Measurements from ENCODE around the gene PPEF1.
"Not testable (repeated sequence)": the region's sequence is repeated elsewhere in the genome, so short reads cannot be mapped to it uniquely, and the experiment has no call there.

Gene PPEF1

DNA sequence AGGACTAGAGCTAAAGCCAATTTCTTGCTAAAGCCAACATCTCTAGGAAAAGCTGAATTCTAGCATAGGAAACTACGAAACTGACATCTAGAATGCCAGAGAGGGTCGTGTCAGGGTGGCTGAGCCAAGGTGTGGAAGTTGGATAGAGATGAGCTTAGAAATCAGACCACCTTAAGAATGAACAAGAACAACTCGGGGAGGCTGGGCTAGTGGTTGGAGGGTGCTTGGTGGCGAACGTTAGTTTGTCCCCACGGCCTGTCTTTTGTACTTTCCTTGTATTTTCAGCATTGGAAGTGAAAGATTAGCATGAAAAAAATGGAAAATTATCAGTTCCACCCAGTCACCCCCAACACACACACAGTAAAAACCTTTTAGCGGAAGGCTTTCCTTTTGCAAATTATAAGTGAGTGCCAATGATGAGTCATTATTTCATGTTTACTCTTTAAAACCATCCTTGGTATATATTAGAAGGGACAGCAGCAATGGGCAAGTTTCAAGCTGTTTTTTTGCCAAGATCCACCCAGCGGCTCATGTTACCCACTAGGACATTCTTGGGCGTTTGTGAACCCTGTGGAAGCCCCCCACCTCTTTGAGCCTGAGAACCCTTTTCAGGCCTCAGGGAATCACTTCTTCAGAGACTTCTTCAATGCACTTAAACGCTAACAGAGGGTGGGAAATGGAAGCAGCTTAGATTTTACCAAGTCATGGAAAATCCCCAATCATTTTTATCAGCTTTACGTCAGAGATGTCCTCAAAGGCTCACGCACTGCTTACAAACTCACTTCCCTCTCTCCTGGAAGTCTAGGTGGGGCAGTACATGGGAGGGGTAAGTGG, 4.9 kb upstream of the PPEF1 start:
- peak; percentile 4 for DNase-seq (ENCODE audit: low spot score)

- no peak for DNase-seq (ENCODE audit: low spot score)
These were observed 2.4 kb downstream of the PPEF1 start for GRCh38 chrX:18709833-18710232.

DNA sequence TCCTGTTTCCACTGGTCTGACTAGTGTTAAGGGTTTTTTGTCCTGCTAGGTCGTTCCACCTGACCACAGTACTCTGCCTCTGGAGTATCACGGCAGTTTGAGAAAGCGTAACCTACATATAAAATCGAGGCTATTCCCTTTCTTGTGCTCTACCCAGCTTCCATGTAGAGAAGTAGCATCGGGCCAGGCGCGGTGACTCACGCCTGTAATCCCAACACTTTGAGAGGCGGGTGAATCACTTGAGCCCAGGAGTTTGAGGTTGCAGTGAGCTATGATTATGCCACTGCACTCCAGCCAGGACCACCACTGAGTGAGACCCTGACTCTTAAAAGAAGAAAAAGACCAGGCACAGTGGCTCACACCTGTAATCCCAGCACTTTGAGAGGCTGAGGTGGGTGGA, 7.5 kb downstream of the PPEF1 start:
- no peak for DNase-seq (ENCODE audit: low spot score)

GRCh38 chrX:18719852-18720251, 12.4 kb downstream of the PPEF1 start:
- DNase-seq (ENCODE audit: low spot score), result no peak

DNA sequence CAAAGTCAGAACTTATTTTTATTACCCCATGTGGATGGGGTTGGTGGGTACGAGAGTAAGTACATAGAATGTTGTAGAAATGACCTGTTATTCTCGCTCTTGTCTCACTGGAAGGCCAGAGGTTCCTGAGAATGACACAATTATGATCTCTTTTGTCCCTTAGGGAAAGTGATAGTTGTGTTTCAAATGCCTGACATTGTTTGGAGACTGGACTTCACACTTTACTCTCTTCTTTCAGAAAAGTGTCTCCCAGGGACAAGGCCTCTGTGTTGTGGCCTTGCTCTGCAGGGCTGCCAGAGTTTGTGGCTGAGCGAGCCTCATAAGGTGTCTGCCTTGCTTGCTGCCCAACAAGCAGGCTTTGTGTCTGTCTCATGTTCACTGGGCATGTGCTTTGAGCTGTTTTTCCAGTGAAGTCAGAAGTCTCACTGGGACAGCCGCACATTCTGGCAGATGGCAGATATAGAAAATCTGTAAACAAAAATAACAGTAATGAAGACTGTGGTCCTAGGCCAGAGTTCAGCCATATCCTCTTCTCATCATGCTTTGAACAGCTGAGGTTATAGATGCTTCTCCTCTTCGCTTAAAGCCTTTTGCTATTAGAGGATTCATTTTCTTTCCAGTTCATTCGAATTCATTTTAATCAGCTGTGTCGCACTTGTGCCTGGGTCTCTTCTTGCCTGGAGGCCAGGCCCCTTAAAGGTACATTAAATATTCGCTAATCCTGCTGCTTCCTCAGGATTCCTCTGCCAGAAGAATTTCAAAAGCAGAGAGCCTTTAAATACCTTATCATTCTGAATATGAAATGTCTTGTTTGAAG, 14.4 kb downstream of the PPEF1 start:
- no peak for DNase-seq (ENCODE audit: low spot score)

GRCh38 chrX:18722500-18723071, 15.1 kb downstream of the PPEF1 start:
- no peak for DNase-seq (ENCODE audit: low spot score)

GRCh38 chrX:18725310-18725943, 18.0 kb downstream of the PPEF1 start:
- no peak for DNase-seq (ENCODE audit: low spot score)

GRCh38 chrX:18733287-18733686, 25.8 kb downstream of the PPEF1 start:
- no peak for DNase-seq (ENCODE audit: low spot score)

- not testable (repeated sequence) for DNase-seq (ENCODE audit: low spot score)
These were observed 32.2 kb downstream of the PPEF1 start for GRCh38 chrX:18739609-18740008.

DNA sequence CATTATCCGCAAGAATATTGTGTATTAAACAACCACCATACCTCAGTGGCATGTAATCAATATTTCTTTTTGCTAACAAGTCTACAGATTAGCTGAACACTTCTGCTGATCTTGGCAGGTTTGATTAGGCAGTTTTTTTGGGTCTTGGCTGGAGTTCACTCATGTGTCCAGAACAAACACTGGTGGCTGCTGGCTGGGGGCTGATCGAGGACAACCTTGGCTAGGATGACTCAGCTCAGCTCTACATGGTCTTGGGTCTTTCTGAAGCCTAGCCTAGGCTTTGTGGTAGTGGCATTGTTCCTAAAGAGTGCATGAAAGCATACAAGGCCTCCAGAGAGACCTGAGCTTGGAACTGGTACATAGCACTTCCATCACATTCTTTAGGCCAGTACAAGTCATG, 41.1 kb downstream of the PPEF1 start:
- no peak for DNase-seq (ENCODE audit: low spot score)

DNA sequence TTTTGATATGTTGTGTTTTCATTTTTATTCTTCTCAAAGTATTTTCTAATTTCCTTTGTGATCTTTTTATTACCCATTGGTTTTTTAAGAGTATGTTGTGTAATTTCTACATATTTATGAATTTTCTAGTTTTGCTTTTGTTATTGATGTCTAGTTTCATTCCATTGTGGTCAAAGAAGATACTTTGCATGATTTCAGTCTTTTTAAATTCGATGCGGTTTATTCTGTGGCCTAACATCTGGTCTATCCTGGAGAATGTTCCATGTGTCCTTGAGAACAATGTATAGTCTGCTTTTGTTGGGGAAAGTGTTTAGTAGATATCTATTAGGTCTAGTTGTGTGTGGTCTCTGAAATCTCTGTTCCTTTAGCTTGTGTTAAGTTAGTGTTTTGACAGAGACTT, 46.2 kb downstream of the PPEF1 start:
- no peak for DNase-seq (ENCODE audit: low spot score)

DNA sequence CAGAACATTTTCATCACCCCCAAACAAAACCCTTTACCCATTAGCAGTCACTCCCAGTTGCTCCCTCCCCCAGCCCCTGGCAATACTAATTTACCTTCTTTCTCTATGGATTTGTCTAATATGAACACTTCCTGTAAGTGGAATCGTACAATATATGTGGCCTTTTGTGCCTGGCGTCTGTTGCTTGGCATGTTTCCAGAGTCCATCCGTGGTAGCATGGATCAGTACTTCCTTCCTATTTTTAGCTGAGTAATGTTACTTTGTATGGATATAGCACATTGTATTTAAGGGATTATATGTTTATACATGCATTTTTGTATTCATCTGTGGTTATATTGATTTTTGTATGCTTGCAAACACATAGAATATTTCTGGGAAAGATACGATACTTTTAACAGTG, 48.2 kb downstream of the PPEF1 start:
- DNase-seq (ENCODE audit: low spot score), result no peak

DNA sequence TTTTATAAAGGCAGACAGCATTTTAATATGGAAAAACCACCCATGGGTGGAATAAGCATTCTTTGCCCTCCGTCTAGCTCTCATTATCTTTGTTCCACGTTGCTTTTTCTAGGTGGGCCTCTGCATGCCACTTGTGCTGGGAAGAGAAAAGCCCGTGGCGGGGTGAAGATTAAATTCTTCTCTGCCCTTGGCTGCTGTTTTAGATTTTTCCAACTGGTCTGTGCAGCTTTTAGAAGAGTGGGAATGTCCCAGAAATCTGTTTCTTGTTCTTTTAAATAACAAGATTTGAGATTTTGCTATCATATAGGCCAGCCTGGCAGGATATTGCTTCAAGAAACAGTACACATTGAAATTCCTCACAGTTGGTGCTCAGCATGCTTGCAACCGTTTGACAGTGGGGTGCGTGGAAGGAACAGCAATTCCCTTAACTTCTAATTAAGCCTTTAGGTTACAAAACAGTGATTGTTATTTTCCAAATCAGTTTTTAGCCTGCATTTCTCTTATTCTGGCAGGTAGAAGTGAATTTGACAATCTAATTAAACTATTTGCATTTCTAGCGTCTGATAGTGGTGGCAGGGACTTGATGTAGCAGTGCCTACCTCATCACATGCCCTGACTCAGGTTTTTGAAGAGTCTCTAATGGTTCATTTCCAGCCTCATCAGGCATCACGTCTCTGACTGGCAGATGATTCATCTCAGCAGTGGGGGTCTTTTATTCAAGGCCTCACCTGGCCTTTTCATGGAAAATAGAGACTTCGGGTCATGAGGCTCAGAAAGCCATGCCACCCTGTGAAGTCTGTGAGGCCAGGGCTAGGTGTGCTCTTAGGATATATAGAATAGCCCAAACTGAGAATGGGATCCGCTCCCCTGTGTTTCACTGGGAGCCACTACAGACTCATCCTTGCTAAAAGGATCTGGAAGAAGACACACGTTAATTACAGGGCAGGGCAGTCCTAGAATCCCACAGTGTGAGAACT, 50.8 kb downstream of the PPEF1 start:
- DNase-seq (ENCODE audit: low spot score), result no peak

DNA sequence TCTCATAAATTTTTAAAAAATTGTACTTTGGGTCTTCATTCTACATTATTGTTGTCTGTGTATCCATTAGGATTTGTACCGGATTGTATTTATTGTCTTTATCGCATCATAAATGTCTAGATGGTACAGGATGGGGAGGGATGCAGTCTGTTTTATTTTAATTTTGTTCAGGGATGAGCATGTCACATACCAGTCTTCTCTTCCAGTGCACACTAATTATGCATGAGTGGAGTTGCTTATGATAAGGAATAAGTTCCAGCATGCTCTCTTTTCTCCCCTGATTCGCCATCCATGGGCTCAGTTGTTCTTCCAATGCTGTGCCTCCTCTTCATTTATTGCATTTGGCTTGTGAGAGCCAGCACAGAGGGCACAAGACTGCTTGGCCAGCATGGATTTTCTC, 54.3 kb downstream of the PPEF1 start:
- DNase-seq (ENCODE audit: low spot score), result no peak

DNA sequence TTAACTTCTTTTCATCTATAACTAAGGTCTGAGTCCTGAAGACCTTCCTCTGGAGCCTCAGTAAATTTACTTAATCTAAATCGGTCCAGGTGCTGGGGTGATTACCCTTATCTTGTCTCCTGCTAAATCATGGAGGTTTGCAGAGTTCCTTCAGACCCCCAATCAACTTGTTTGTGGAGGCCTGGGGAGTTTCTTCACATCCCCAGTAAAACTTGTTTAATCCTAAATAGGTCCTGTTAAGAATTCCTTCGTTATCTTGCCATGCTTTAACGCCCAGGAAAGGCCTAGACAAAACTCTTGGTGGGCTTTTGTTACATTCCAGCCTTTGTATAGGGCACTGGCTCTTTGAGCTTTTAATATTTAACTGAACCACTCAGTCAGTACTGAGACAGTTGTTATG, 55.7 kb downstream of the PPEF1 start:
- not testable (repeated sequence) for DNase-seq (ENCODE audit: low spot score)

DNA sequence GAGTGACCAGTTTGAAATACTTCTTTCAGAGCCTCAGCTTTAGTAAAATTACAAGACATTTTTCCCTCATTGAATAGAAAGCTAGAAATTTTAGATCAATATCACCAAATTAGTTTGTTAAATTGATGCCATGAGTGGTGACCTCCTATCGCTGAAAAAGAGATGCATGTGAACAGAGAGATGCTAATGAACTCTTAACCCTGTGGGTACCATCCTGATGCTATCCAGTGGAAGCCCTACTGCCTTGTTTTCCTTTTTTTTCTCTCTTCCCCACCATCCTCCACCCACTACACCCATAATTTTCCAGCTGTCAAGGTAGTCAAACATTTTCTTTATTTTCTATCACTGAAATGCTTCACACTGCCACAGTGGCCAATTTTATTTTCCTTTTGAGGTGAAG, 61.9 kb downstream of the PPEF1 start:
- no peak for DNase-seq (ENCODE audit: low spot score)

DNA sequence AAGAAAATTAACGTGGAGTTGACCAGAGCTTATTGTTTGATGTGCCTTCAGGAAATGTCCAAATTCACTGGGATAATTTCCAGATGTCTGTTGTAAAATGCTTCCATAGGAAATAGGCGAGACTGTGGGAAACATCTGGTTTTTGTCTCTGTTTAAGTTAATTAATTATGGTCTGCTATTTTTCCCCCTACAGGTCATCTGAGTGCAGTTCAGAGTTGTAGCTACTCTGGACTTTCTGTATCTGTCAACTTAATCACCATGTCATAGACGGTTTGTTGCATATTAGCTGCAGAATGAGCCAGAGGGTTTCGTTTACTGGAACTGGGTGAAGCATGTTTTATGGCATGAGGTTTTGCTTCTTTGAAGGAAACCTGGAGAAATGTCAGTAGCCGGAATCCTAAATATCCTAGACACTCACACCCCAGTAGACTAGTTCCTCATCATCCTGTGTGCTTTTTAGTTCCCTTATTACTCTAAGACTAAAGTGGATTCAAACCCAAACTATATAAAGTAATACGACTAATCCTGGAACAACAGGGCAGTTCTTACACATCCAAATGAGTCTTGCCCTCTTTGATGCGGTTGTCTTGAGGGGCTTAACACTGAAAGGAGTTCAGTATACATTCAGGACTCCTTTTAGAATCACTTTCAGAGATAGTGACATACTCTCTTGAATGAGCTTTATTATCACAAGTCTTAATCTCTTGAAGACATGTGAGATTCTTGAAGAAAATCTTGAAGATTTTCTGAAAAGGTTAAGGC, 62.5 kb downstream of the PPEF1 start:
- no peak for DNase-seq (ENCODE audit: low spot score)

DNA sequence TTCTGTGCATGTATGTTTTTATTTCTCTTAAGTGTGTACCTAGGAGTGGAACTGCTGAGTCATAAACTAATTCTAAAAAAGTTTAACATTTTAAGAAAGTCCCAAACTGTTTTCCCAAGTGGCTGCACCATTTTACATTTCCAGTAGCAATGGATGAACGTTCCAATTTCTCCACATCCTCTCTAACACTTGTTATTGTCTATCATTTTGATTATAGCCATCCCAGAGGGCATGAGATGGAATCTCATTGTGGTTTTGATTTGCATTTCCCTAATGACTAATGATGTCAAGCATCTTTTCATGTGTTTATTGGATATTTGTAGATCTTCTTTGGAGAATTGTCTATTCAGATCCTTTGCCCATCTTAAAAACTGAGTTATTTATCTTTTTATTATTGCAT, 82.5 kb downstream of the PPEF1 start:
- DNase-seq (ENCODE audit: low spot score), result no peak

- DNase-seq (ENCODE audit: low spot score), result no peak
These were observed 85.4 kb downstream of the PPEF1 start for GRCh38 chrX:18792828-18793227.

GRCh38 chrX:18793601-18794089, 86.2 kb downstream of the PPEF1 start:
- DNase-seq (ENCODE audit: low spot score), result no peak
